H9 (cell line): ENCODE results near the gene ABCA4. TPM values are rescaled to one million over a fixed set of nuclear protein-coding genes. Genes with fewer than 3 reads are reported as not detected.

Experiments used
- DNase-seq: peaks from one replicate; pipeline ENCODE4 v3.0.0-alpha.2; 2017
- H2AFZ ChIP-seq: one replicate; pipeline ENCODE4 v1.6.1; 2013; ENCODE audit warnings: mild to moderate bottlenecking, low read length, control low read depth, moderate library complexity
- H2AK5ac ChIP-seq: 2 replicates; pipeline ENCODE4 v1.6.1; 2013; ENCODE audit warnings: low read length, control low read depth, mixed read lengths; ENCODE audit not compliant: insufficient read length
- H2BK120ac ChIP-seq: one replicate; pipeline ENCODE4 v1.6.1; 2013; ENCODE audit warnings: low read depth, mild to moderate bottlenecking, low read length, control low read depth, inconsistent platforms; ENCODE audit not compliant: poor library complexity, severe bottlenecking
- H2BK12ac ChIP-seq: 2 replicates; pipeline ENCODE4 v1.6.1; 2013; ENCODE audit warnings: low read length, control low read depth, mixed read lengths, low read depth; ENCODE audit not compliant: insufficient read length
- H2BK15ac ChIP-seq: 2 replicates; pipeline ENCODE4 v1.6.1; 2013; ENCODE audit warnings: low read depth, low read length, control low read depth
- H2BK20ac ChIP-seq: one replicate; pipeline ENCODE4 v1.6.1; 2013; ENCODE audit warnings: low read depth, mild to moderate bottlenecking, low read length, control low read depth, inconsistent platforms; ENCODE audit not compliant: poor library complexity, severe bottlenecking
- H2BK5ac ChIP-seq: 2 replicates; pipeline ENCODE4 v1.6.1; 2013; ENCODE audit warnings: low read length, control low read depth, mixed read lengths; ENCODE audit not compliant: insufficient read length
- H3K14ac ChIP-seq: 2 replicates; pipeline ENCODE4 v1.6.1; 2013; ENCODE audit warnings: low read length, control low read depth; ENCODE audit not compliant: insufficient read depth
- H3K18ac ChIP-seq: 2 replicates; pipeline ENCODE4 v1.6.1; 2013; ENCODE audit warnings: low read depth, mild to moderate bottlenecking, mixed read lengths, low read length, control low read depth; ENCODE audit not compliant: insufficient read length
- H3K23ac ChIP-seq: 2 replicates; pipeline ENCODE4 v1.6.1; 2013; ENCODE audit warnings: low read length, control low read depth, mixed read lengths, low read depth; ENCODE audit not compliant: insufficient read length
- H3K23me2 ChIP-seq: 2 replicates; pipeline ENCODE4 v1.6.1; 2013; ENCODE audit warnings: low read depth, mild to moderate bottlenecking, mixed read lengths, low read length, control low read depth; ENCODE audit not compliant: insufficient read length, poor library complexity, severe bottlenecking
- H3K27ac ChIP-seq: 2 replicates; pipeline ENCODE4 v1.5.1; 2013; ENCODE audit warnings: low read length, control low read depth, mixed read lengths, low read depth; ENCODE audit not compliant: insufficient read length
- H3K27me3 ChIP-seq: 2 replicates; pipeline ENCODE4 v1.6.1; 2013; ENCODE audit warnings: low read length, control low read depth, inconsistent platforms; ENCODE audit not compliant: insufficient read depth
- H3K4ac ChIP-seq: 2 replicates; pipeline ENCODE4 v1.6.1; 2013; ENCODE audit warnings: low read depth, mild to moderate bottlenecking, control low read depth, inconsistent platforms, low read length, moderate library complexity
- H3K4me1 ChIP-seq: 2 replicates; pipeline ENCODE4 v1.6.1; 2013; ENCODE audit warnings: low read length, control low read depth, inconsistent platforms; ENCODE audit not compliant: insufficient read depth
- H3K4me2 ChIP-seq: 2 replicates; pipeline ENCODE4 v1.6.1; 2013; ENCODE audit warnings: low read length, control low read depth, mixed read lengths; ENCODE audit not compliant: insufficient read length, insufficient read depth
- H3K56ac ChIP-seq: 2 replicates; pipeline ENCODE4 v1.6.1; 2013; ENCODE audit warnings: low read depth, mild to moderate bottlenecking, mixed read lengths, low read length, control low read depth; ENCODE audit not compliant: insufficient read length
- H3K79me1 ChIP-seq: 2 replicates; pipeline ENCODE4 v1.6.1; 2013; ENCODE audit warnings: low read depth, mild to moderate bottlenecking, moderate library complexity, low read length, control low read depth, inconsistent platforms; ENCODE audit not compliant: insufficient read depth, poor library complexity, severe bottlenecking
- H3K79me2 ChIP-seq: 2 replicates; pipeline ENCODE4 v1.6.1; 2013; ENCODE audit warnings: low read length, control low read depth, inconsistent platforms; ENCODE audit not compliant: insufficient read depth
- H3K9ac ChIP-seq: 2 replicates; pipeline ENCODE4 v1.6.1; 2013; ENCODE audit warnings: low read length, control low read depth, mixed read lengths; ENCODE audit not compliant: insufficient read length; ENCODE audit errors: extremely low read depth
- H3K9me3 ChIP-seq: one replicate; pipeline ENCODE4 v1.6.1; 2013; ENCODE audit warnings: low read depth, low read length, inconsistent platforms; ENCODE audit not compliant: control insufficient read depth
- H3T11ph ChIP-seq: one replicate; pipeline ENCODE4 v1.6.1; 2013; ENCODE audit warnings: mild to moderate bottlenecking, low read length, control low read depth, inconsistent platforms
- H4K20me1 ChIP-seq: one replicate; pipeline ENCODE4 v1.6.1; 2013; ENCODE audit not compliant: control insufficient read depth, insufficient read length, insufficient read depth
- H4K5ac ChIP-seq: 2 replicates; pipeline ENCODE4 v1.6.1; 2013; ENCODE audit warnings: low read depth, mild to moderate bottlenecking, mixed read lengths, low read length, control low read depth; ENCODE audit not compliant: insufficient read length
- H4K8ac ChIP-seq: replicated peaks from 2 replicates; pipeline ENCODE4 v1.6.1; 2013; ENCODE audit warnings: low read length, control low read depth, mixed read lengths, low read depth; ENCODE audit not compliant: insufficient read length
- H4K91ac ChIP-seq: 2 replicates; pipeline ENCODE4 v1.6.1; 2013; ENCODE audit warnings: low read depth, mild to moderate bottlenecking, moderate library complexity, mixed read lengths, low read length, control low read depth; ENCODE audit not compliant: insufficient read length
- H3K27ac Mint-ChIP-seq, 3 experiments: 2 replicates in 2 of 3; 3 replicates in 1 of 3; pipeline ENCODE4 v1.8.0; 2020 to 2021; ENCODE audit warnings: mixed read lengths in 3 of 3, mild to moderate bottlenecking in 1 of 3, moderate library complexity in 1 of 3
- H3K27me3 Mint-ChIP-seq: 2 replicates; pipeline ENCODE4 v1.8.0; 2021; ENCODE audit warnings: low read depth, mild to moderate bottlenecking, moderate library complexity, mixed read lengths
- H3K36me3 Mint-ChIP-seq, 3 experiments: 2 replicates in 2 of 3; 3 replicates in 1 of 3; pipeline ENCODE4 v1.8.0; 2020 to 2021; ENCODE audit warnings: low read depth in 3 of 3, mixed read lengths in 3 of 3; ENCODE audit not compliant: insufficient read depth in 1 of 3
- H3K4me1 Mint-ChIP-seq, 2 experiments: 2 replicates each; pipeline ENCODE4 v1.8.0; 2020; ENCODE audit warnings: mixed read lengths in 2 of 2
- H3K4me3 Mint-ChIP-seq, 2 experiments: 2 replicates in 1 of 2; 3 replicates in 1 of 2; pipeline ENCODE4 v1.8.0; 2020 to 2021; ENCODE audit warnings: mild to moderate bottlenecking in 2 of 2, mixed read lengths in 2 of 2, moderate library complexity in 1 of 2
- H3K9me3 Mint-ChIP-seq, 2 experiments: 2 replicates in 1 of 2; 3 replicates in 1 of 2; pipeline ENCODE4 v1.8.0; 2020; ENCODE audit warnings: mild to moderate bottlenecking in 2 of 2, mixed read lengths in 2 of 2, moderate library complexity in 1 of 2
- WGBS: extraction: QIAGEN DNeasy Blood & Tissue Kit; methylation state at CpG from one replicate; pipeline ENCODE4 v1.1.7; 2013; ENCODE audit warnings: missing lambda C conversion rate, low lambda C conversion rate, mixed read lengths; ENCODE audit not compliant: insufficient read length; ENCODE audit errors: extremely low coverage; 5-methylcytosine and 5-hydroxymethylcytosine counted together
- total RNA-seq: library from RNA; stranded (reverse); gene quantifications from 2 replicates; pipeline ENCODE4 v1.2.1, GENCODE V29; 2021
- TF ChIP-seq, protein P1 (sequence below): fragments of 200-600 bp; sonication (generic); conservative IDR thresholded peaks from 3 replicates; pipeline ENCODE4 v1.8.0; 2021; ENCODE audit warnings: antibody characterized with exemption, mild to moderate bottlenecking

Gene ABCA4
- total RNA-seq, 1 experiment from 2014 or later, result not detected

DNA sequence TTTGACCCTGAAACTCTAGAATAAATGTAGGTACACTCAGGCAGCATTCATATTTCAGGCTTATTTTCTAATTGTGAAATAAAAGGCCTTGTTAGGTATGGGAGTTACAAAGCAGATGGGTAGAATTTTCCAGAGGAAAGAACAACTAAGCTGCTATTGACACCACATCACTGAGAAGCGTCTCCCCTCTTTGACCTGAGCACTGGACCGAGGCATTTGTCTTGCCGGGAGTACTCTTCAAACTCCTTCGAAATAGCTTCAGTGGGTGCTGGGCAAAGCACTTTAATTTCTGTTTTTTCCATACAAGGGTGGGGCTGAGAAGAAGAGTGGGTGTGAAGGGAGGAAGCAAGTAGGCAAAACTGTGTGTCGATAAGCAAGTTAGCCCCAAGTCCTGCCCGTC, 36.4 kb downstream of the ABCA4 start:
- H4K8ac ChIP-seq, result no peak overlapping the region
- no peak overlapping the region for H3K14ac ChIP-seq
- no peaks in the 10 kb centered on the region for H3K27me3 ChIP-seq
- TF ChIP-seq, protein P1, sequence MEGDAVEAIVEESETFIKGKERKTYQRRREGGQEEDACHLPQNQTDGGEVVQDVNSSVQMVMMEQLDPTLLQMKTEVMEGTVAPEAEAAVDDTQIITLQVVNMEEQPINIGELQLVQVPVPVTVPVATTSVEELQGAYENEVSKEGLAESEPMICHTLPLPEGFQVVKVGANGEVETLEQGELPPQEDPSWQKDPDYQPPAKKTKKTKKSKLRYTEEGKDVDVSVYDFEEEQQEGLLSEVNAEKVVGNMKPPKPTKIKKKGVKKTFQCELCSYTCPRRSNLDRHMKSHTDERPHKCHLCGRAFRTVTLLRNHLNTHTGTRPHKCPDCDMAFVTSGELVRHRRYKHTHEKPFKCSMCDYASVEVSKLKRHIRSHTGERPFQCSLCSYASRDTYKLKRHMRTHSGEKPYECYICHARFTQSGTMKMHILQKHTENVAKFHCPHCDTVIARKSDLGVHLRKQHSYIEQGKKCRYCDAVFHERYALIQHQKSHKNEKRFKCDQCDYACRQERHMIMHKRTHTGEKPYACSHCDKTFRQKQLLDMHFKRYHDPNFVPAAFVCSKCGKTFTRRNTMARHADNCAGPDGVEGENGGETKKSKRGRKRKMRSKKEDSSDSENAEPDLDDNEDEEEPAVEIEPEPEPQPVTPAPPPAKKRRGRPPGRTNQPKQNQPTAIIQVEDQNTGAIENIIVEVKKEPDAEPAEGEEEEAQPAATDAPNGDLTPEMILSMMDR, result no peak
- no peaks in the 10 kb centered on the region for H3K79me1 ChIP-seq
- H4K5ac ChIP-seq, result no peak overlapping the region
- no peaks in the 10 kb centered on the region for H3K23me2 ChIP-seq
- H3K9me3 ChIP-seq, result no peaks in the 10 kb centered on the region
- H3K27me3 Mint-ChIP-seq, result peaks cover 44% of the 10 kb centered on the region
- H2BK20ac ChIP-seq, result no peak overlapping the region
- no peak overlapping the region for H2BK5ac ChIP-seq
- no peak overlapping the region for H3K27ac ChIP-seq
- H3K9me3 Mint-ChIP-seq, result no peaks in the 10 kb centered on the region
- no peak overlapping the region for H3K23ac ChIP-seq
- DNase-seq, result no peak
- H3K27ac Mint-ChIP-seq, result no peak overlapping the region
- H2BK12ac ChIP-seq, result no peak overlapping the region
- H4K20me1 ChIP-seq, result no peaks in the 10 kb centered on the region
- peaks cover 0 to 3% of the 10 kb centered on the region in 2 experiments; a peak in 1 of 4 replicates for H3K4me1 Mint-ChIP-seq
- H3K4ac ChIP-seq, result no peak overlapping the region
- H3K9ac ChIP-seq, result no peak overlapping the region
- no peak overlapping the region for H3K18ac ChIP-seq
- H2BK15ac ChIP-seq, result no peak overlapping the region
- no CpG with 5 or more reads among the region's 6 CpGs for WGBS
- no peak overlapping the region for H3K4me3 Mint-ChIP-seq
- no peaks in the 10 kb centered on the region for H3K36me3 Mint-ChIP-seq
- H4K91ac ChIP-seq, result no peak overlapping the region
- H2BK120ac ChIP-seq, result no peak overlapping the region
- H3T11ph ChIP-seq, result no peak overlapping the region
- H2AK5ac ChIP-seq, result no peak overlapping the region
- H3K79me2 ChIP-seq, result no peaks in the 10 kb centered on the region
- H3K4me1 ChIP-seq, result no peaks in the 10 kb centered on the region
- H3K4me2 ChIP-seq, result no peak overlapping the region
- no peak overlapping the region for H2AFZ ChIP-seq
- no peak overlapping the region for H3K56ac ChIP-seq
